NCI-H1105 (cell line): ENCODE measurements around the gene LYPD6B.

ENCODE experiments used
- DNase-seq: peaks from one replicate; lab custom pipeline; 2025; lab: John Stamatoyannopoulos, UW

LYPD6B gene

DNA sequence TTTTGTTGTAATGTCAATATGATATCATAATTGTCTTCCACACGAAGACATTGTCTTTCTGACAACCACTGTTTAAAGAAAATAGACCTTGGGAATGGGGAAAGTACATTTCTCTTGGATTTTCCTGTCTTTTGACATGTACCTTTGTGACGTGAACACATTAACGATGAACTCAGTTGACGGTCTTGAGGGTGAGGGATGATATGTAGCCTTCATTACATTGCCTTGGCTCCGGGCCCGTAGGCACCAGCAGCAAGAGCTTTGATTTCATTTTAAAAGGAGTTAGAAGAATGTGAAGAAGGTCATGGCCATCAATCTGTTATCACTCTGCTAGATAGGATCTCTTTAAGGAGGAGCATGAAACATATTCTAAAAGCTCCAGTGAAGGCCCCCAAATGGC, 80.9 kb downstream of the LYPD6B start:
- DNase-seq: no peak

DNA sequence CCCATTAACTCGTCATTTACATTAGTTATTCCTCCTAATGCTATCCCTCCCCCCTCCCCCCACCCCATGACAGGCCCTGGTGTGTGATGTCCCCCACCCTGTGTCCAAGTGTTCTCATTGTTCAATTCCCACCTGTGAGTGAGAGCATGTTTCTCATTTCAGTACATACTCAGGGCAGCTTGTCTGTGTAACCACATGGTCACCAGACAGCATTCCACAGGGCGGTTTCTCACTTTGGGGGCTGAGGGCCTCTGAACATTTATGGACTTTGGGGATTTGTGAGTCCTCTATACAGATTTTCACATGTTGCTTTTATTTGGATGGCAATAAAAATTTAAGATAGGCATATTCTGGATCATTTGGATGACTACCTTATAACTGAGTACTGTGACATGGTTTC, 84.0 kb downstream of the LYPD6B start:
- DNase-seq: no peak

DNA sequence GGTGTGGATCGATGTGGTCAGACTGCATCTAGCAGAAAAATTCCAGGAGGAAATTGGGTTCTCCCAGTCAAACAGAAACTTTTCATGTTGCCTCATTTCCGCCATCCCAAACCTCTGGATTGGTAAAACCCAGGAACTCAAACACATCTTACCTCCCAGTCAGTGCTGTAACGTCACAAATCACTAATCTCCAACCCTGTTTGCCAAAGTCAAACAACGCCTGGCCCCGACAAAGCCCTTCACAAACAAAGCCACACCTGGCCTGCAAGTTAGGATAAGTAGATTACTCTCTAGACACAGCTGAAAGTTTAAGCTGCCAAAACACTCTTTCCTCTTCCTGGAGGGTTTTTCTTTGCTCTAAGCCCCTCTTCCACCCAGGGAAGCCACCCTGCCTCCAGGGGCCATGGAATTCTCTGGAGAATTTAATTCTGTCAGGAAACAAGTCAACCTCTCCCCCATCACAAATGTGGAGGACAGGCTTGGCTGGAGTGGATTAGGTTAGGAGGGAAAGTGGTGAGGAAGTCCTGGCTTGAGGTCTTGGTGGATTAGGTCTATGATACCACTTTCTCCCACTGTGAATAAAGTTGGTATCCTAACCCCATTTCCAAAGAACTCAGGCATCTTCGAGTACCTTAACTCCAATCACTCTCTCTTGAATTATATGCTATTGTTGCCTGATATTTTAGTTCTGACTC, 86.7 kb downstream of the LYPD6B start:
- DNase-seq: peak; percentile 64

DNA sequence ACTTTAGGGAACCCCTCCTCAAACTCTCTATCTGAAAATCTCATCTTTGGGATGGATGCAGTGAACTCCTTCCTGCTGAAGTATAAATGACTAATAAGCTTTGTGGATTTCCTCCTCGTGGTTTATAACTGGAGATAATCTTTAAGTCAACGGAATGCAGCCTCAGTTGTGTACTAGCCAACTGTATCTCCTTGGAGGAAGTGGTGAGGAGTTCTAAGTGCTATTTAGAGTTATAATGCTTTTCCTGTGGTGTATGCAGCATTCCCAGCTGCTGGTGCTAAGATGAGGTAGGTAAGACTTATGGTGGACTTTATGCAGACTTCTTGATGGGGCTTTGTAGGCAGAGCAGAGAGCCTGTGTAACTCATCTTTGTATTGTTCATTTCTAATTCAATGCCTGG, 90.9 kb downstream of the LYPD6B start:
- DNase-seq: no peak

DNA sequence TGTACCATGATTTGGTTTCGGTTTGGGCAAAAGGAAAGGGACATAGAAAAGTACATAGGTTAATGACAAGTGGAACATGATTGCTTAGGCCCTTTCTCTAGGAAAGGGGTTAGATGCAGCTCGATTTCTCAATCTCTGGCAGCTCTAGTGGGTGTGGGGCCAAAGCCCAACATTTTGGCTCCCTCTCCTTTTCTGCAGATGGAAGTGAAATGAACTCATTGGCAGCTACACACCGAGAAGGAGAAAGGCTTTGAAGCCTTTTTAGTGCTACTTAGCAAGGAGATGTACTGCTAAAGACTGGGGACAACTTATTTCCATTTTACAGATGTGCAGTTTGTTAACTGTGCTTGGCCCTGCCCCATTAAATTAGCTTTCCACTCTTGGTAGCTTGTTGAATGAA, 93.8 kb downstream of the LYPD6B start:
- DNase-seq: no peak

DNA sequence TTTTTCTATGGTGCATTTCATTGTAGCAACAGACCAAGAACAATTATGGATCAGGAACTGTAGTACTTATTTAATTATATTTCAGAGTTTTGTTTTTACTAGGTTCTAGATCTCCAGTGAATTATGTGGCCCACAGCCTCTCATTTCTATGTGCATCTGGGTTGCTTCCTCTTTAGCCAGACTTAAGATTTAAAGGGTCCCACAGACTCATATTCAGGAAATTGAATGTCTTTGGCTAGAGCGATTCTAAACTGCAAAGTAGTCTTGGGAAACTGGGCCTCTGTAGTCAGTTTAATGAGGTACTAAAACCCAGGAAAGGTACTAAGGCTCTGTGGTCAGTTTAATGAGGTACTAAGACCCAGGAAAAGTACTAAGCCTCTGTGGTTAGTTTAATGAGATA, 94.4 kb downstream of the LYPD6B start:
- no peak for DNase-seq

DNA sequence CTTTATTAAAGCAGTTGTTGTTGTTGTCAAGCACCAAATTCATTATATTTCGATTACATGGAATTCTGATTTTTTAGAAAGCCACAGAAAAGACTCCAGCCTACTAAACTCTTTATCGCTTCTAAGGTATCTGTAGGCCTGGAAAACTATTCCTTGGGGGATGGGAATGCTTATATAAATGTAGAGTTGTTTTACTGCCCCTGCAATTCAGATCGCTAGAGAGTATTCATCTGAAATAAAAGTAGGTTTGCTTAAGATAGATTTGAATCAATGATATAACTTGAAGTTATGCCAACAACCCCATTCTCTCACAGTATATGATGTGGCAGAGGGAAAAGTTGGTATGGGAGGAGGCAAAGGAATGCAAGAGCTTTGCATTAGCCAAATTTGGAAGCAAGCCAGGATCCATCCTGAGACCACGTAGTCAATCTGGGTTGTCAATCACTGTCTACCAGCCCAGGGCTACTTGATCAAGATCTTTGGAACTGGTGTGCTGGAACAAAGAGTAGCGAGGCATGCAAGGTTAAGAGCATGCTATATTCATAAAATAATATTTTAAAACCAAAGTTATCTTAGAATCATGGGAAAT, 95.9 kb downstream of the LYPD6B start:
- no peak for DNase-seq

DNA sequence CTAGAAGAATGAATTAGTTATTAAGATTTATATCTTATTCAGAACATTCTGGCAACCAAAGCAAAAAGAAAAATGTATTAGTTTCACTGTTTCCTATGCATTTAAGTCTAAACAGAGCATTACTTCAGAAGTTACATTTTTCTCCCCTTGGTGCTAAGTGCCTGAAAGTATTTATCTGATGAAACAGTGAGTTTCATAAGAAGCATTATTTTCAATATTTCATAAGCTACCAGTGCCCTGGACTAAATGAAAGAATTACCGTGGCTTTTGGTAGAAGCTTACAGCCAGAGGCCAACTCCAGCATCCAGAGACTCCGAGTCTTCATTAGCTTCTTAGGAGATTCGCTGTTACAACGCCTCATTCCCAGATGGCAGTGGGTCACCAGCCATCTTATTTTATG, 97.6 kb downstream of the LYPD6B start:
- DNase-seq: no peak

DNA sequence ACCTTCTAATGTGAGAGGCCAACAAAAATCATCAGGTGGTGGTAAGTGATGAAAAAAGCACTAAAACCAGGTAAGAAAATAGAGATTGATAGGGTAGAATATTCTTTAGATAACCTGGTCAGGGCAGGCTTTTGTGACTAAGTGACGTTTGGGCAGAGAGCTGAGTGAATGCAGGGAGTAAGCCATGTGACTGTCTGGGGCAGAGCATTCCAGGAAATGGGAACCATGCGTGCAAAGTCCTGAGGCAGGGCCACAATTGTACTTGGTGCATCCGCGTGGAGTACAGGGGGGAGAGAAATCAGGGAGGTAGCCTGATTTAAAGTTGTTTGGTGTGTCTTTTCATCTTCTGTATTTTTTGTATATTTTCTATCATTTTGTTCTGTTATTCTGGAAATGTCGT, 102.5 kb downstream of the LYPD6B start:
- DNase-seq: no peak

DNA sequence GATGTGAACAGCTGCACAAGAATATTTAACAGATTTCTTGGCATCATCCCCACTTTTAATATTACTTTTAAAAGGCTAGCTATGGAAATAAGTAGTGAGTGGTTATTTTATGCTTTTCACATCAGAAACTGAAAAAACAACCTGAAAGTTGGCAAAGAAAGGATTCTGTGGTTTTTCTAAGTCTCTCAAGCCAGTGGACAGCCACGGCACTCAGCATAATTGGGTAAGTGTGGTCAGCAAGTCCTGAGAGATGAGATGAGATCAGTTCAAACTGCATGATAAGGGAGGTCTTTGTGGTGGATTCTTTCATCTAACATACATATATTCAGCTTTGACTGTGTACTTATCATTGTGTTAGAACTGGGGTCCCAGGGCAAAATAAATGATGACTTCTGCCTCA, 105.2 kb downstream of the LYPD6B start:
- no peak for DNase-seq

DNA sequence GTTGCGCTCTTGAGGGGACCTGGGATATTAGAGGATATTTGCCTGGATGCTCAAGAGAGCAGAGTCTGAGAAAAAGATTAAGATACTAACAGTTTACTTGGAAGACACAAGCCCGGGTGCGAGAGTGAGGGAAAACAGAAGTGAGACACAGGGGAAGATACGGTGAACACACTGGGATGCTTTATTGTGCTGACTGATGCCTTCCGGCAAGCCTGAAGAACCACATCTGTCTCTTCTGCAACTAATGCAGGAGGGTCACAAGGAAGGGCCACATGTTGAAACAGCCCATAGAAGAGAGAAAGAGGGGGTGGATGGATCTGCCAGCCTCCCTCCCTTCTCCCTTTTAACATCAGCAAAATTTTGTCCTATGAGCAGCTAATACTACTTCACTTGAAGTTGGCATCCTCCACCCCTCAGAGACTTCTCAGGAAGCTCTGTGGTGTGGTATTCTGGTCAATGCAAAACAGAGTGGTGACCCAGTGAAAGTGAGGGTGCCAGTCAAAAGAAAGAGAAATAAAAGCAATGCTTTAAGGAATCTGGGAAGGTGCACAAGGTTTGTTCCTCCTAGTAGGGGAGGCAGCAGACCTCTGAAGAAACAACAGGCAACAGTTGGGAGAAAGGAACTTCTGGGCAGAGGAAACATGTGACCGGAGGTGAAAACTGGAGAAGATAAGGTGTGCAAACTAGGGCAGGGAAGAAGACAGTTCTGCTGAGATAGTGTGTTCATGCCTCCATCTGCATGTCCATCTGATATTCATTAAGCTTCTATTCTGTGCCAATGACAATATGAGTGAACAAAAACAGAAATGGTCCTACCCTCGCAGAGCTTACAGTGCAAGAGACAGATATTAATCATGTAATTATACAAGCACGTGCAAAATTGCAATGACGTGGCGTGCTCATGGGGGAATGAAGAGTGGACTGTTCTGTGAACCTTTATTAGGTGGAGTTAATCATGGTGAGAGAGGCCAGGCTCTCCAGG, 107.1 kb downstream of the LYPD6B start:
- no peak for DNase-seq

DNA sequence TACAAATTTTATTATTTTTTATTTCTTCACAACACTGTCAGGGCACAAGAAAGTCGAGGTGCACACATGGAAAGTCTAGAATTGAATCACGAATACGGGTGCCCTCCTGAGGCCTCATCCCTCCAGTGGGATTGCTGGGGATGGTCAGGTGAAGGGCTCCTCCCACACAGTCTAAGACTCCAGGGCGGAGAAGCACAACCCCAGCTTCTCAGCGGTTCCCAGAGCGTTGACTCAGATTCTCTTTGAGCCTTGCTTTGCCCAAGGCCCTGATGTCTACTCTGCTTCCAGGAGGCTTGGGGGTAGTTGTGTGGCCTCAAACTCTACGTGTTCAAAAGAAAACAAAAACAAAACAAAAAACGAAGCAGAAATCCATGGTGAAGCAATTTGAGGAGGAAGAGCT, 108.4 kb downstream of the LYPD6B start:
- DNase-seq: no peak

DNA sequence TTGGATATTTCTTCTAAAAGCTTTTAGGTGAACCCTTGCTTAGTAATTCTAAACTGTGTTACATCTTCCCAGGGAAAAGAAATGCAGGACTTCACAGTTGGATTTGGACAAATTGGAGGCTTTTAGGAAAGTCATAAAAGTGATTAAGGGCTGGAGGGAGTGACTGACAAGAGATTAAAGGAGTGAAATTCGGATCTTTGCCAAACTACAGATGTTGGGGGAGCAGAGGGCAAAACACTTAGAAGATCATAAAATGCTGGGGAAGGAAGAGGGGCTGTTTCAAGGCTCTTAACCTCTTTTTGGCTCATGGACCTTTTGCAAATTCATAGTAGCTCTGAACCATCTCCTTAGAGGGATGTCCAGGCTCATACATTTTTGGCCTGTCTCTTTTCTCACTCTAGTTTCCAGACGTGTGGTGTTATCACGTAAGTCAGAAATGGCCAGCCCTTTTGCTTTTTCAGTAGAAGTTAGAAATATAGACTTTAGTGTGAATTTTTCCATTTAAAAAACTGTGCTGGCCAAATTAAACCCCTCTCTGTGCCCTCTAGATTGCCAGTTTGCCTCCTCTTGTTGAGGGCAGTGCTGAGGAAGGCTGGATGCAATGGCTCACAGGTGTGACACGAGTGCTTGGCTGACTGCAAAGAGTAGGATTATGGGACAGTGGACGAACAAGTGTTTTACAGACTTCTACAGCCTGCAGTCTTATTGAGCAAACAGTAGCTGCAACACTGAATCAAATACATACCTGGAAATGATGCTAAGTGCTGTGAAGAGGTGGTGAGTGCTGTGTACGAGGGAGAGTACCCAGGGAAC, 109.9 kb downstream of the LYPD6B start:
- no peak for DNase-seq

DNA sequence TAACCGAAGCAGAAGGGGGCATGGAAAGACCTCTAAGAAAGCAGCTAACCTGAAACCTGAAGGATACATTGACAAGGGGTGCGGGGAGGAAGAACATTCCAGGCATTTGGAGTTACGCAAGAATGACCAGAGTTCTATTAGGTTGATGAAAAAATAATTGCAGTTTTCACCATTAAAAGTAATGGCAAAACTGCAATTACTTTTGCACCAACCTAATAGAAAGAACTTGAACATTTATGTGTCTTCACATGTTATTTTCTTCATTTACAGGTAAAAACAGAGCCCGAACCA, 110.5 kb downstream of the LYPD6B start:
- DNase-seq: no peak

DNA sequence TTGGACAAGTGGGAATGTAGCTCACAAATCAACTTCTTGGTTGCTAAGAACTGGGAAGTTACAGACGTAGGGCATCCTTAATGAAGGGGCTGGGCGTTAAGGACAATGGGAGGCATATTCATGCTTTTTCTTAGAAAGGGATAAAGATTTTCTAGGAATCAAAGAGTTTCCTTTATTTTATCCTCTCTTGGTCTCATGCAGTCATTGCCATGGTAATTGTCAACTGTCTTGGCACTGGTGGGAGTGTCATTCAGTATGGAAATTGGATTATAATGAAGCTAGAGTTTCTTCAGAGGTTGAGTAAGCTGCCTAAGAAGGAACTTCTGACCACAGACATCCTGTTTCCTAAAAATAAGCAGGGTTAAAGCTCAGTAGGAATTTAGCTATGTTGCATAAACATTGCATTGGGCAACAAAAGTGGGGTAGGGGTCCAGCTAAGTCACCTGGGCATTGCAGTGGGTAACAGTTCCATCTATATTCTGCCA, 114.0 kb downstream of the LYPD6B start:
- DNase-seq: no peak

DNA sequence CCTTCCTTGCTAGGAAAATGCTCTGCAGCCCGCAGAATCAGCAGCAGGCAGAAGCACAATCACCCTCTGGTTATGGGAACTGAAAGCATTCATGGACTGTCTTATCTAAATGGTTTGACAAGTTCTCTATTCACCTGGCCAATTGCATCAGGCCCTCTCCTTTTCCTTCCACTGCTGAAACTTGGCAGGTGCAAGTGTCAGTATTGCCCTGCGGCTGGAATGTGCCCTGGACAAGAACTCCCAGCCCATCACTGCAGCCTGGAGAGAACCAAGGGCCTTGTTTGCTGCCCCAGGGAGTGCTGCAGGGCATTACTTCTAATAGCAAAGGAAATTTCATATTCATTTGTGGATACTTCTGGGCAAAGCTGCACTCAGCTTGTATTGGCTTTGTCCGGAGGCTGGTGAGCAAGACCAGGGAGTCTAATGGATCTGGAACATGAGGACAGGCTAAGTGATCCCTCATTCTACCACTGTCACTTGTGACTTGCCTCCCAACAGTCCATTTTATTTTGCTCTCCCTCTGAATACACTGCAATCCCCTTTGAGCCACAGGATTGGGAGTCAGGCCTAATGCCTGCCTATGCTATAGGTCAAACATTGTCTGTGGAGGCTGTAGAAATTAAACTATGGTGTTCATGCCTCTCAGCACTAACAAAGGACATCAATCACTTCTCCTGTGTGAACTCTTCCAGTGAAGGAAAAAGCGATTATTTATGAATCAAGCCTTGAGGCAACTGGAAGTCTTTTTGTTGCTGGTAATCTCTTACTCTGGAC, 116.9 kb downstream of the LYPD6B start:
- DNase-seq: no peak

DNA sequence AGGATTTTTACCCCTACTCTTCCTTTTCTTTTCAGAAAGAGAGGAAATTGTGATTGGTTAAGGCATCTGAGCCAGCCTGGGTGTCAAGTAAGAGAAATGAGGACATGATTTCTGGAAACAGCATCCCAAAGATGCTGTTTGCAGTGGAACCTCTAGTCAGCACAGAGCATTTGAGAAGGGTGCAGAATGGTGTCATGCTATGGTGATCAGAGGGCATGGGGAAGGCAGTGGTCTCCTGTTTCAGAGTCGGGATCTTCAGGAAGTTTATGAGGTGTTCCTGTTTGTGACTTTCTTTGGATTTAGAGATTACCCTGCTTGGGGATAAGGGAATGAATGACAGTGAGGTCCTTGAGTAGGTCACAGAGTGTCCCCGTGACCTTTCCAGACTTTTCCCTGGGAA, 117.5 kb downstream of the LYPD6B start:
- DNase-seq: no peak

DNA sequence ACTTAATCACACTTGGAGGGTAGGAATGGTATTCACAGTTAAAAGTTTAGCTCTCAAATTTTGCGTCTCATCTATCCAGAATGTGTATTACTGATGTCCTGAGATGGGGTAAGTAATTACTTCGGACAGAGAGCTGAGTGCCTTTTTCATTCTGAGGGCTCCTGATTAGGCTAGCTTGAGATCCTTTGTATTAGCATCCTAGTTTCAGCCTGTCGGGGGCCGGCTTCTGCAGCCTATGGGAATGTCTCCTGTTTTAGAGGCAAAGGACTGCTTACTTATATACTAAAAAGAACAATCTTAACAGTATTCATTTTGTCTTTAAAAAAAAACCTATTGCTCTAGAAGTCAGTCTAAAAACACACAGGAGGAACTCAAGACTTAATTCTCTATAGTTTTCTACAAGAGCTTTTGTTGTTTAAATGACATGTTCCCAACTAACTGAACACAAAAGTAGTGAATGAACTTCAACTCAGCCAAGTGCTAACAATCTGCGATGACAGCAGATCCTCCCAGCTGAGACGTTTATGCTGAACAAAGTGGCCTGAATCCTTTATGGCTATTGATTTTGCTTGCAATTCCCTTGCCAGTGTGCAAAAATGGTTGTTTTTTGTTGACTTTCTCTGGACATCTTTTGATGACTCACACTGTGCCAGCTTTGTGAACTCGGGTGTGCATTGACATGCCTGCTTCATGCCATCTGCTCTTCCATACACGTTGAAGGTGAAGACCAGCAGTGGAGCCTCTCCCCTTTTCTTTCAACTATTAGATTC, 118.7 kb downstream of the LYPD6B start:
- DNase-seq: no peak

DNA sequence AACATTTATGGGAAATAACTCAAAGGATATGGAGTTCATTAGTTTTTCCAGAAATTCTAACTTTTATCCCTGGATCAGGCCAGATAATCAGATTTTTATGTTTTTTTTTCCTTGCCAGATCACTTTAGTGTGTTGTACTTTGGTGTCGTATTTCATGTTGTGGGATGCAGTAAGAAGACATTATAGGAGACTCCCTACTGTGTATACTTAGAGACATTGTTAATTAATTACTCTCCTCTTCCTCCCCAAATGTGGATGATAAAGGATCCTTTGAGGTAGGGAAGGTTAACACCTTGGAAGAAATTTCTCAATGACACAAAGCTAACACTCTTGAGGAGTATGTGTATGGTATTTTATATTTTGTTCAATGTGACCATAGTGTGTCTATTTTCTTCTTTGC, 120.5 kb downstream of the LYPD6B start:
- no peak for DNase-seq

DNA sequence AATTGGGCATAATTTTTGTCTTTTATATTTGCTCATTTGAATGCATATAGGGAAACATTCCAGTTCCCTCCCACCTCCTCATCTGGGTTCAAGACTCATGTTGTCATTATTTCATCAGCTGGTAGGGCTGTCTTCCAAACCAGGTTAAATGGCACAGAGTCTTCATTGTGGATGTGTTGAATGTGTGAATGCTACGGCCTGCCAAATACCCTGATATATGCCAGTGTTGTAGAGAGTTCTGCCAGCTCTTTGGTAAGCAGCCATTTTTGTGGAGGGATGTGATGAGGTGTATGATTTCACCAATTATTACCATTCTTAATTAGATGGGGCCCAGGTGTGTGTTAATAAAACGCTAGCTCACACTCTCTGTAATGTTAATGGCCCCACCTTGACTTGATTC, 121.7 kb downstream of the LYPD6B start:
- peak; percentile 11 for DNase-seq
